ENCODE measurements around the gene AREG.

Gene AREG

DNA sequence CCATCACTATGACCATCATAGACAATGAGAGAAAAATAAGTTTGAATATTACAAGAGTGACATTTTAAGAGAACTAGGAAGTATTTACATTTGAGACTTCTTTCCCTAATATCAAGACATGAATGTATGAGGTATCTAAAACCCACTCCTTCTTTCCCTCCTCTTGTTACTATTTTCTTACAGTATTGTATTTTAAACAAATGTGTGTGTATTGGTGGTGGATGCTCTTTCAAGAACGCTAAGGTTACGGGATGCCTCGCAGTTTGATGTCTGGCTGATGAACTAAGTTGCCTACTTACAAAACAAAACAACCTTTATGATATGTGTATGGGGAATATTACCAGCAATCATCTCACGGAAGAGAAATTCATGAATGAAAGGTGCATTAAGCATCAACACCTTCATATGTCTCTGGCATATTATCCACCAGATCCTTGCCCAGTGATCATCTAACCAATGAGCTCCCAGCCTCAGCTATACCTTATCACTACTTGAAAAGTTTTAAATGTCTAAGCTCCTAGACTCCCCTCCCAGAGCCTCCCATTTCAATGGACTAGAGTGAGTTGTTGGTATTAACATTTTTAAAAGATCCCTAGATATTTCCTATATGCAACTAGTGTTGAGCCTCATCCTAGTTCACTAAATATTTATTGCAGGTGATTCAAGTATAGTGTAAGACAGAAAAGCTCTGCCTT lies 10.6 kb downstream of the AREG start:
- Histone ChIP-seq H2BK5ac (ENCODE audit: low read depth, low read length, poor library complexity) (no peak overlapping the region), H3K4me2 (ENCODE audit: low read length) (no peak overlapping the region), H4K8ac (ENCODE audit: low read depth, low read length) (no peak overlapping the region), H3K27ac (ENCODE audit: low read depth, low read length) (no peak overlapping the region), H3K79me1 (ENCODE audit: low read length) (no peaks in the 10 kb centered on the region), H2BK12ac (ENCODE audit: low read length) (no peak overlapping the region), H3K27me3 (ENCODE audit: insufficient read depth, low read length) (no peaks in the 10 kb centered on the region), H3K79me2 (ENCODE audit: control insufficient read depth, insufficient read depth, low read length, poor library complexity) (no peaks in the 10 kb centered on the region), H3K9me3 (ENCODE audit: insufficient read depth, low read depth, low read length) (no peaks in the 10 kb centered on the region), H3K36me3 (ENCODE audit: control insufficient read depth in 1 of 2, insufficient read depth in 2 of 2, low read length in 2 of 2) (no peaks in the 10 kb centered on the region), H3K4me3 (ENCODE audit: low read depth, low read length) (no peak overlapping the region), H3K23ac (ENCODE audit: low read length) (no peak overlapping the region), H2AFZ (ENCODE audit: insufficient read depth, low read length, poor library complexity) (no peak overlapping the region), H4K12ac (ENCODE audit: low read depth, low read length) (no peak overlapping the region), H3K14ac (ENCODE audit: low read length) (no peak overlapping the region), H2BK120ac (ENCODE audit: insufficient read depth, low read length, poor library complexity) (no peak overlapping the region), H3K4ac (ENCODE audit: low read depth, low read length) (no peak overlapping the region), H4K91ac (ENCODE audit: low read depth, low read length) (no peak overlapping the region), H3K9ac (ENCODE audit: low read length) (no peak overlapping the region), H2AK5ac (ENCODE audit: low read length) (no peak overlapping the region), H3K4me1 (ENCODE audit: control insufficient read depth in 1 of 2, insufficient read depth in 2 of 2, low read length in 2 of 2) (no peaks in the 10 kb centered on the region), H3K18ac (ENCODE audit: low read length) (no peak overlapping the region)
- no CpG with 5 or more reads among the region's 4 CpGs for WGBS (ENCODE audit: extremely low coverage, insufficient coverage, insufficient read length)
- DNase-seq, result no peak

DNA sequence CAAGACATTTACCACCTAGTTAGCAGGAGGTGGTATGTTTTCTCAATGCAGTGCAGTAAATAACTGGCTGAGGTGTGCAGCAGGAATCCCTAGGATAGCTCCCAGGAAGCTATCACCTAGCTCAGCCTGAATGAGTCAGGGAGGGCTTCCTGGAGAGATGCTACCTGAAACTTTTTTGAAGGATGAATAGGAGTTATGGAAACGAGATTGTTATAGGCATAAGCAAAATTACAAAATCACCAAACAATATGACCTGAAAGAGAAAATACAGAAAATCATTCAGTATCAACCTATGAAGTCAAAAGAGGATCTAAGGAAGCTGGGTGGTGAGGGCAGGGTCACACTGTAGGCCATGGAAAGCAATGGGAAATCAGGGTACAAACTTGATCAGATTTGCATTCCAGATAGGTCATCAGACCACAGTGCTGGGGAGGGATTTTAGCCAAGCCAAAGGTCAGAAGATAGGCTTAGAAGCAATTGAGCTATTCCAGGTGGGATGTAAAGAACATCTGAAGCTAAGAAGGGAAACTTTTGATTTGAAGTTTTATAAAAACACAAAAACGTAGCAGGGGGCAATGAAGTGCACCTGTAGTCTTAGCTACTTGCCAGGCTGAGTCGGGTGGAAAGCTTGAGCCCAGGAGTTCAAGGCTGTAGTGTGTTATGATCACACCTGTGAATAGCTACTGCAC lies 11.3 kb downstream of the AREG start:
- Histone ChIP-seq H3K18ac (ENCODE audit: low read length) (no peak overlapping the region), H3K4ac (ENCODE audit: low read depth, low read length) (no peak overlapping the region), H3K79me2 (ENCODE audit: control insufficient read depth, insufficient read depth, low read length, poor library complexity) (no peaks in the 10 kb centered on the region), H3K4me1 (ENCODE audit: control insufficient read depth in 1 of 2, insufficient read depth in 2 of 2, low read length in 2 of 2) (no peaks in the 10 kb centered on the region), H2BK120ac (ENCODE audit: insufficient read depth, low read length, poor library complexity) (no peak overlapping the region), H4K12ac (ENCODE audit: low read depth, low read length) (no peak overlapping the region), H2BK5ac (ENCODE audit: low read depth, low read length, poor library complexity) (no peak overlapping the region), H4K8ac (ENCODE audit: low read depth, low read length) (no peak overlapping the region), H3K9me3 (ENCODE audit: insufficient read depth, low read depth, low read length) (no peaks in the 10 kb centered on the region), H3K79me1 (ENCODE audit: low read length) (no peaks in the 10 kb centered on the region), H4K91ac (ENCODE audit: low read depth, low read length) (no peak overlapping the region), H2AFZ (ENCODE audit: insufficient read depth, low read length, poor library complexity) (no peak overlapping the region), H3K4me2 (ENCODE audit: low read length) (no peak overlapping the region), H2AK5ac (ENCODE audit: low read length) (no peak overlapping the region), H3K27me3 (ENCODE audit: insufficient read depth, low read length) (no peaks in the 10 kb centered on the region), H3K4me3 (ENCODE audit: low read depth, low read length) (no peak overlapping the region), H3K9ac (ENCODE audit: low read length) (no peak overlapping the region), H3K23ac (ENCODE audit: low read length) (no peak overlapping the region), H2BK12ac (ENCODE audit: low read length) (no peak overlapping the region), H3K36me3 (ENCODE audit: control insufficient read depth in 1 of 2, insufficient read depth in 2 of 2, low read length in 2 of 2) (no peaks in the 10 kb centered on the region), H3K27ac (ENCODE audit: low read depth, low read length) (no peak overlapping the region), H3K14ac (ENCODE audit: low read length) (no peak overlapping the region)
- WGBS (ENCODE audit: extremely low coverage, insufficient coverage, insufficient read length), result no CpG with 5 or more reads among the region's 3 CpGs
- DNase-seq, result no peak

DNA sequence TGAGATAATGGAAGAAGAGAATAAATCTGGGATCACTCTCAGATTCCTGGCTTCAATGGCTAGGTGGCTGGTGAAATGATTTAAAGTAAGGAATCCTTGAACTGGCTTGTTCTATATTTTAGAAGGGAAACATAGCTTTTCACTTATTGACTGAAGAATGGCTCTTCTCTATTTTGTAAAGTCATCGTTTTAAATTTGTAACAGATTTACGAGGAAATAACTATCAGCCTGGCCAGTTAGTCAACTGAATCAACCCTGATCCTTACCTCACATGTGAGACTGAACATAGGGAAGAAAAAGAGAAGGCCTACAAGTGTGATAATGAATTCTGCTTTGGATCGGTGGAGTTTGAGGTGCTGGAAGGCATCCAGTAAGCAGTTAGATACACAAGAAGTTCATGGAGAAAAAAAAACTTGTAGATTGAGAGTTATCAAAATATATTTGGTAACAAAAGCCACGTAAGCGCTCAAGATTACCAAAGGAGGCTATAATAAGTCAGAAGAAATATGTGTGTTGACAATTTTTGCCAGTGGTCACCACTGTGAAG lies 12.0 kb downstream of the AREG start:
- H3K27ac ChIP-seq (ENCODE audit: low read depth, low read length), result no peak overlapping the region
- H4K12ac ChIP-seq (ENCODE audit: low read depth, low read length), result no peak overlapping the region
- H3K18ac ChIP-seq (ENCODE audit: low read length), result no peak overlapping the region
- H3K4me1 ChIP-seq (ENCODE audit: control insufficient read depth in 1 of 2, insufficient read depth in 2 of 2, low read length in 2 of 2), result no peaks in the 10 kb centered on the region
- H3K27me3 ChIP-seq (ENCODE audit: insufficient read depth, low read length), result no peaks in the 10 kb centered on the region
- no peak overlapping the region for H2BK120ac ChIP-seq (ENCODE audit: insufficient read depth, low read length, poor library complexity)
- no peak overlapping the region for H3K9ac ChIP-seq (ENCODE audit: low read length)
- no peak overlapping the region for H2AK5ac ChIP-seq (ENCODE audit: low read length)
- H3K4me3 ChIP-seq (ENCODE audit: low read depth, low read length), result no peak overlapping the region
- no peak overlapping the region for H4K91ac ChIP-seq (ENCODE audit: low read depth, low read length)
- H2BK5ac ChIP-seq (ENCODE audit: low read depth, low read length, poor library complexity), result no peak overlapping the region
- H3K4ac ChIP-seq (ENCODE audit: low read depth, low read length), result no peak overlapping the region
- H3K9me3 ChIP-seq (ENCODE audit: insufficient read depth, low read depth, low read length), result no peaks in the 10 kb centered on the region
- WGBS (ENCODE audit: extremely low coverage, insufficient coverage, insufficient read length), result no CpG with 5 or more reads among the region's 5 CpGs
- H3K23ac ChIP-seq (ENCODE audit: low read length), result no peak overlapping the region
- H3K36me3 ChIP-seq (ENCODE audit: control insufficient read depth in 1 of 2, insufficient read depth in 2 of 2, low read length in 2 of 2), result no peaks in the 10 kb centered on the region
- no peak overlapping the region for H2AFZ ChIP-seq (ENCODE audit: insufficient read depth, low read length, poor library complexity)
- no peak overlapping the region for H2BK12ac ChIP-seq (ENCODE audit: low read length)
- H3K4me2 ChIP-seq (ENCODE audit: low read length), result no peak overlapping the region
- no peak overlapping the region for H4K8ac ChIP-seq (ENCODE audit: low read depth, low read length)
- no peak for DNase-seq
- no peaks in the 10 kb centered on the region for H3K79me2 ChIP-seq (ENCODE audit: control insufficient read depth, insufficient read depth, low read length, poor library complexity)
- H3K14ac ChIP-seq (ENCODE audit: low read length), result no peak overlapping the region
- no peaks in the 10 kb centered on the region for H3K79me1 ChIP-seq (ENCODE audit: low read length)

DNA sequence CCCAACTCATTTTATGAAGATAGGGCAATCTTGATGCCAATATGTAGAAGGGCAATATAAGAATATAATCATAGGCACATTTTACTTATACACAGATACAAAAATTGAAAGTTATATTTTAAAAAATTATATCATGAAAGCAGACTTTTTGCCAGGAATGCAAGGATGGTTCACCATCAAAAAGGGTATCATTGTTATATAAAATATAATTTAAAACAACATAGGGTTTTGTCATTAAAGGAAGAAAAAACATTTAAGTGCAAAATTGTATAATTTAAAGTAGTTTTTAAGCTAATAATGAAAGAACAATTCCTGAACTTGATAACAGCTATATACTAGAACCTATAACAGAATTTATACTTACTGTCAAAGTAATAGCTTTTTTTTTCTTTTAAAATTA lies 15.9 kb downstream of the AREG start:
- Histone ChIP-seq H4K91ac (ENCODE audit: low read depth, low read length) (no peak overlapping the region), H3K4ac (ENCODE audit: low read depth, low read length) (no peak overlapping the region), H3K14ac (ENCODE audit: low read length) (no peak overlapping the region), H3K36me3 (ENCODE audit: control insufficient read depth in 1 of 2, insufficient read depth in 2 of 2, low read length in 2 of 2) (no peaks in the 10 kb centered on the region), H3K18ac (ENCODE audit: low read length) (no peak overlapping the region), H3K4me3 (ENCODE audit: low read depth, low read length) (no peak overlapping the region), H3K9me3 (ENCODE audit: insufficient read depth, low read depth, low read length) (no peaks in the 10 kb centered on the region), H3K79me2 (ENCODE audit: control insufficient read depth, insufficient read depth, low read length, poor library complexity) (no peaks in the 10 kb centered on the region), H2BK12ac (ENCODE audit: low read length) (no peak overlapping the region), H4K12ac (ENCODE audit: low read depth, low read length) (no peak overlapping the region), H3K27ac (ENCODE audit: low read depth, low read length) (no peak overlapping the region), H2AK5ac (ENCODE audit: low read length) (no peak overlapping the region), H2AFZ (ENCODE audit: insufficient read depth, low read length, poor library complexity) (no peak overlapping the region), H3K9ac (ENCODE audit: low read length) (no peak overlapping the region), H2BK5ac (ENCODE audit: low read depth, low read length, poor library complexity) (no peak overlapping the region), H3K4me2 (ENCODE audit: low read length) (no peak overlapping the region), H4K8ac (ENCODE audit: low read depth, low read length) (no peak overlapping the region), H3K23ac (ENCODE audit: low read length) (no peak overlapping the region), H2BK120ac (ENCODE audit: insufficient read depth, low read length, poor library complexity) (no peak overlapping the region), H3K27me3 (ENCODE audit: insufficient read depth, low read length) (no peaks in the 10 kb centered on the region), H3K79me1 (ENCODE audit: low read length) (no peaks in the 10 kb centered on the region), H3K4me1 (ENCODE audit: control insufficient read depth in 1 of 2, insufficient read depth in 2 of 2, low read length in 2 of 2) (no peaks in the 10 kb centered on the region)
- DNase-seq, result no peak

All from trophoblast cell (in vitro differentiated cells and primary cell).